Neural cell (in vitro differentiated cells): ENCODE results near the gene CHD2. TPM values are rescaled to one million over a fixed set of nuclear protein-coding genes. Genes with fewer than 3 reads are reported as not detected.

ENCODE experiments used
- H2AFZ ChIP-seq: fragments of 200-600, 300-800 bp; sonication (generic), shearing (Covaris generic); 2 replicates; pipeline ENCODE4 v1.6.0; 2014; ENCODE audit warnings: low read depth, mild to moderate bottlenecking, antibody characterized with exemption, low read length, moderate library complexity
- H3F3A ChIP-seq: fragments of 200-600 bp; shearing (Covaris generic); 2 replicates; pipeline ENCODE4 v1.6.1; 2016; ENCODE audit warnings: mild to moderate bottlenecking, moderate library complexity, mixed read lengths, antibody characterized with exemption, low read length; ENCODE audit not compliant: insufficient read depth, poor library complexity, severe bottlenecking
- H3K27ac ChIP-seq: fragments of 200-600, 300-800 bp; sonication (generic), shearing (Covaris generic); 2 replicates; pipeline ENCODE4 v1.5.1; 2014; ENCODE audit warnings: mild to moderate bottlenecking, low read length, moderate library complexity
- H3K27me3 ChIP-seq: fragments of 300-800, 200-600 bp; sonication (generic), shearing (Covaris generic); 2 replicates; pipeline ENCODE4 v1.6.0; 2014; ENCODE audit warnings: mild to moderate bottlenecking, low read depth, low read length, moderate library complexity; ENCODE audit not compliant: insufficient read depth
- H3K36me3 ChIP-seq: fragments of 300-800, 200-600 bp; sonication (generic), shearing (Covaris generic); 2 replicates; pipeline ENCODE4 v1.5.1; 2014; ENCODE audit warnings: mild to moderate bottlenecking, antibody characterized with exemption, low read length, moderate library complexity; ENCODE audit not compliant: insufficient read depth
- H3K4me2 ChIP-seq: fragments of 300-800, 200-600 bp; sonication (generic), shearing (Covaris generic); 2 replicates; pipeline ENCODE4 v1.6.0; 2014; ENCODE audit warnings: mild to moderate bottlenecking, low read length
- H3K4me3 ChIP-seq: fragments of 300-800, 200-600 bp; sonication (generic), shearing (Covaris generic); 2 replicates; pipeline ENCODE4 v1.5.1; 2014; ENCODE audit warnings: mild to moderate bottlenecking, low read length, moderate library complexity
- H3K79me2 ChIP-seq: fragments of 200-600 bp; shearing (Covaris generic); replicated peaks from 2 replicates; pipeline ENCODE4 v1.6.0; 2014; ENCODE audit warnings: mild to moderate bottlenecking, low read length, moderate library complexity; ENCODE audit not compliant: insufficient read depth
- H3K9ac ChIP-seq: fragments of 300-800, 200-600 bp; sonication (generic), shearing (Covaris generic); 2 replicates; pipeline ENCODE4 v1.6.1; 2016; ENCODE audit warnings: mild to moderate bottlenecking, low read length, mixed read lengths
- H3K9me2 ChIP-seq: fragments of 200-600 bp; shearing (Covaris generic); 2 replicates; pipeline ENCODE4 v1.6.1; 2016; ENCODE audit warnings: mild to moderate bottlenecking, low read length, mixed read lengths; ENCODE audit not compliant: insufficient read depth
- H3K9me3 ChIP-seq: fragments of 200-600, 300-800 bp; sonication (generic), shearing (Covaris generic); 2 replicates; pipeline ENCODE4 v1.6.1; 2016; ENCODE audit warnings: mild to moderate bottlenecking, mixed run types, low read length, moderate library complexity, mixed read lengths
- H4K20me1 ChIP-seq: fragments of 200-600 bp; shearing (Covaris generic); 2 replicates; pipeline ENCODE4 v1.6.1; 2016; ENCODE audit warnings: mild to moderate bottlenecking, mixed run types; ENCODE audit not compliant: insufficient read depth
- CTCF ChIP-seq: fragments of 450-650 bp; IDR thresholded peaks from 2 replicates; pipeline ENCODE4 v1.5.1; 2014; ENCODE audit warnings: antibody characterized with exemption, mild to moderate bottlenecking, moderate library complexity; ENCODE audit not compliant: poor library complexity, severe bottlenecking
- EP300 ChIP-seq: fragments of 450-650 bp; conservative IDR thresholded peaks from 2 replicates; pipeline ENCODE4 v1.6.1; 2014; ENCODE audit warnings: antibody characterized with exemption, mild to moderate bottlenecking, moderate library complexity; ENCODE audit not compliant: poor library complexity, severe bottlenecking
- EZH2 ChIP-seq: fragments of 200-600, 300-800 bp; shearing (Covaris generic), sonication (generic); IDR thresholded peaks from 2 replicates; pipeline ENCODE4 v1.6.1; 2014; ENCODE audit warnings: antibody characterized with exemption, low read length, borderline replicate concordance, mild to moderate bottlenecking; ENCODE audit not compliant: insufficient read depth, poor library complexity, severe bottlenecking
- MXI1 ChIP-seq: fragments of 450-650 bp; conservative IDR thresholded peaks from 2 replicates; pipeline ENCODE4 v1.6.1; 2014; ENCODE audit warnings: antibody characterized with exemption, mild to moderate bottlenecking; ENCODE audit not compliant: poor library complexity, severe bottlenecking
- POLR2AphosphoS5 ChIP-seq: IDR thresholded peaks from 2 replicates; pipeline ENCODE4 v1.6.1; 2012
- RAD21 ChIP-seq: fragments of 450-650 bp; conservative IDR thresholded peaks from 2 replicates; pipeline ENCODE4 v1.6.1; 2014; ENCODE audit warnings: antibody characterized with exemption, mild to moderate bottlenecking, moderate library complexity
- SMC3 ChIP-seq: fragments of 450-650 bp; conservative IDR thresholded peaks from 2 replicates; pipeline ENCODE4 v1.6.1; 2014; ENCODE audit warnings: antibody characterized with exemption, mild to moderate bottlenecking, moderate library complexity; ENCODE audit not compliant: poor library complexity
- TAF1 ChIP-seq: IDR thresholded peaks from 2 replicates; pipeline ENCODE4 v1.6.1; 2012; ENCODE audit warnings: low read depth
- polyA plus RNA-seq: library from polyadenylated mRNA; depleted of rRNA; stranded (reverse); fragments of >200 nt; gene quantifications from 2 replicates; pipeline ENCODE4 v1.2.3, GENCODE V29; 2014
- TF ChIP-seq, protein P1 (sequence below): IDR thresholded peaks from 2 replicates; pipeline ENCODE4 v1.6.1; 2012; ENCODE audit warnings: borderline replicate concordance

The CHD2 gene
- polyA plus RNA-seq, 1 donor from 2014 or later, result 113 TPM

GRCh38 chr15:93043621-93044300 lies 143.6 kb downstream of the CHD2 start:
- no peaks in the 10 kb centered on the region for H3F3A ChIP-seq
- H3K9me3 ChIP-seq, result no peaks in the 10 kb centered on the region
- no peaks in the 10 kb centered on the region for H4K20me1 ChIP-seq
- no peak overlapping the region for H3K4me2 ChIP-seq
- H3K27me3 ChIP-seq, result no peaks in the 10 kb centered on the region
- no peak overlapping the region for H3K27ac ChIP-seq
- H3K4me3 ChIP-seq, result no peak overlapping the region
- H3K9me2 ChIP-seq, result no peaks in the 10 kb centered on the region
- peaks cover 15% of the 10 kb centered on the region for H3K36me3 ChIP-seq
- no peak overlapping the region for H2AFZ ChIP-seq
- TF ChIP-seq EZH2 (no peak), MXI1 (no peak), SMC3 (no peak), CTCF (no peak), EP300 (no peak), TAF1 (no peak), POLR2AphosphoS5 (no peak)
- TF ChIP-seq, protein P1, sequence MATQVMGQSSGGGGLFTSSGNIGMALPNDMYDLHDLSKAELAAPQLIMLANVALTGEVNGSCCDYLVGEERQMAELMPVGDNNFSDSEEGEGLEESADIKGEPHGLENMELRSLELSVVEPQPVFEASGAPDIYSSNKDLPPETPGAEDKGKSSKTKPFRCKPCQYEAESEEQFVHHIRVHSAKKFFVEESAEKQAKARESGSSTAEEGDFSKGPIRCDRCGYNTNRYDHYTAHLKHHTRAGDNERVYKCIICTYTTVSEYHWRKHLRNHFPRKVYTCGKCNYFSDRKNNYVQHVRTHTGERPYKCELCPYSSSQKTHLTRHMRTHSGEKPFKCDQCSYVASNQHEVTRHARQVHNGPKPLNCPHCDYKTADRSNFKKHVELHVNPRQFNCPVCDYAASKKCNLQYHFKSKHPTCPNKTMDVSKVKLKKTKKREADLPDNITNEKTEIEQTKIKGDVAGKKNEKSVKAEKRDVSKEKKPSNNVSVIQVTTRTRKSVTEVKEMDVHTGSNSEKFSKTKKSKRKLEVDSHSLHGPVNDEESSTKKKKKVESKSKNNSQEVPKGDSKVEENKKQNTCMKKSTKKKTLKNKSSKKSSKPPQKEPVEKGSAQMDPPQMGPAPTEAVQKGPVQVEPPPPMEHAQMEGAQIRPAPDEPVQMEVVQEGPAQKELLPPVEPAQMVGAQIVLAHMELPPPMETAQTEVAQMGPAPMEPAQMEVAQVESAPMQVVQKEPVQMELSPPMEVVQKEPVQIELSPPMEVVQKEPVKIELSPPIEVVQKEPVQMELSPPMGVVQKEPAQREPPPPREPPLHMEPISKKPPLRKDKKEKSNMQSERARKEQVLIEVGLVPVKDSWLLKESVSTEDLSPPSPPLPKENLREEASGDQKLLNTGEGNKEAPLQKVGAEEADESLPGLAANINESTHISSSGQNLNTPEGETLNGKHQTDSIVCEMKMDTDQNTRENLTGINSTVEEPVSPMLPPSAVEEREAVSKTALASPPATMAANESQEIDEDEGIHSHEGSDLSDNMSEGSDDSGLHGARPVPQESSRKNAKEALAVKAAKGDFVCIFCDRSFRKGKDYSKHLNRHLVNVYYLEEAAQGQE, result no peak
- H3K79me2 ChIP-seq, result peaks cover 3% of the 10 kb centered on the region
- no peak overlapping the region for H3K9ac ChIP-seq

GRCh38 chr15:93044301-93045190 lies 144.4 kb downstream of the CHD2 start:
- H2AFZ ChIP-seq, result no peak overlapping the region
- no peaks in the 10 kb centered on the region for H3K27me3 ChIP-seq
- no peak overlapping the region for H3K27ac ChIP-seq
- no peaks in the 10 kb centered on the region for H4K20me1 ChIP-seq
- H3F3A ChIP-seq, result no peaks in the 10 kb centered on the region
- H3K4me2 ChIP-seq, result no peak overlapping the region
- H3K4me3 ChIP-seq, result no peak overlapping the region
- peaks cover 15% of the 10 kb centered on the region for H3K36me3 ChIP-seq
- H3K79me2 ChIP-seq, result peaks cover 3% of the 10 kb centered on the region
- H3K9me3 ChIP-seq, result no peaks in the 10 kb centered on the region
- TF ChIP-seq TAF1, result no peak
- no peak for TF ChIP-seq SMC3
- no peak for TF ChIP-seq EZH2
- no peak for TF ChIP-seq POLR2AphosphoS5
- TF ChIP-seq CTCF, result no peak
- TF ChIP-seq, protein P1, result no peak
- TF ChIP-seq MXI1, result no peak
- no peak for TF ChIP-seq RAD21
- TF ChIP-seq EP300, result no peak
- H3K9me2 ChIP-seq, result no peaks in the 10 kb centered on the region
- no peak overlapping the region for H3K9ac ChIP-seq
